GM18868 (cell line): ENCODE results near the gene TNFAIP8L1.
"Not testable (repeated sequence)": the region's sequence is repeated elsewhere in the genome, so short reads cannot be mapped to it uniquely, and the experiment has no call there.

Source experiments
- ATAC-seq: cut with Tn5 transposase; IDR thresholded peaks from one replicate; pipeline ENCODE4 v1.9.1; 2021; ENCODE audit warnings: mild to moderate bottlenecking, moderate library complexity; ENCODE audit not compliant: unreplicated experiment

Gene TNFAIP8L1

GRCh38 chr19:4675346-4675745, 36.0 kb downstream of the TNFAIP8L1 start:
- ATAC-seq = no peak

GRCh38 chr19:4676955-4677731, 37.8 kb downstream of the TNFAIP8L1 start:
- no peak for ATAC-seq

GRCh38 chr19:4678881-4679790, 39.8 kb downstream of the TNFAIP8L1 start:
- ATAC-seq = no peak

- ATAC-seq = not testable (repeated sequence)
Observed at GRCh38 chr19:4680021-4680420, 40.7 kb downstream of the TNFAIP8L1 start.

GRCh38 chr19:4682417-4683200, 43.3 kb downstream of the TNFAIP8L1 start:
- ATAC-seq = no peak

- ATAC-seq = no peak
Observed at GRCh38 chr19:4684312-4685095, 45.2 kb downstream of the TNFAIP8L1 start.

GRCh38 chr19:4686700-4687099, 47.4 kb downstream of the TNFAIP8L1 start:
- ATAC-seq = no peak

GRCh38 chr19:4687396-4687795, 48.1 kb downstream of the TNFAIP8L1 start:
- no peak for ATAC-seq

- no peak for ATAC-seq
Observed at GRCh38 chr19:4688587-4688986, 49.3 kb downstream of the TNFAIP8L1 start.

GRCh38 chr19:4689403-4689802, 50.1 kb downstream of the TNFAIP8L1 start:
- no peak for ATAC-seq

- ATAC-seq = no peak
Observed at GRCh38 chr19:4690361-4690760, 51.0 kb downstream of the TNFAIP8L1 start.

- ATAC-seq = no peak
Observed at GRCh38 chr19:4691373-4691772, 52.1 kb downstream of the TNFAIP8L1 start.

GRCh38 chr19:4692251-4693077, 53.1 kb downstream of the TNFAIP8L1 start:
- ATAC-seq = no peak

GRCh38 chr19:4693078-4693350, 53.7 kb downstream of the TNFAIP8L1 start:
- no peak for ATAC-seq

- no peak for ATAC-seq
Observed at GRCh38 chr19:4693471-4694121, 54.3 kb downstream of the TNFAIP8L1 start.

- ATAC-seq = no peak
Observed at GRCh38 chr19:4694211-4694987, 55.1 kb downstream of the TNFAIP8L1 start.

- no peak for ATAC-seq
Observed at GRCh38 chr19:4695224-4695731, 56.0 kb downstream of the TNFAIP8L1 start.

- no peak for ATAC-seq
Observed at GRCh38 chr19:4697304-4697703, 58.0 kb downstream of the TNFAIP8L1 start.
